GM12878 (cell line): Measurements from ENCODE around the gene AFF1. TPM values are rescaled to one million over a fixed set of nuclear protein-coding genes. Genes with fewer than 3 reads are reported as not detected.

ENCODE experiments used
- ATAC-seq: fragments of 200-7000 bp; cut with Tn5 transposase; 3 replicates; pipeline ENCODE4 v1.9.1; 2020; ENCODE audit warnings: mild to moderate bottlenecking, moderate library complexity
- BruUV-seq: library from RNA; stranded (reverse); fragments of 400-500 nt; replicated peaks from 2 replicates; lab custom pipeline; 2021; lab: Mats Ljungman, UMichigan
- CTCF ChIA-PET: fragments of 300-600 bp; sonication (Branson Sonifier 250); formaldehyde crosslinking; extraction: SDS; loops from one replicate; lab custom pipeline; 2021; ENCODE audit warnings: inconsistent platforms; lab: Yijun Ruan, JAX
- POLR2A ChIA-PET: fragments of 350-600 bp; formaldehyde crosslinking; extraction: SDS; loops from one replicate; lab custom pipeline; 2021; ENCODE audit warnings: inconsistent platforms; lab: Charles Lee
- RAD21 ChIA-PET: fragments of 300-600 bp; sonication (Branson Sonifier 250); formaldehyde crosslinking; loops from one replicate; lab custom pipeline; 2023; ENCODE audit warnings: antibody characterized with exemption; ENCODE audit not compliant: unreplicated experiment; lab: Charles Lee
- SMC1A ChIA-PET: fragments of 300-600 bp; sonication (Branson Sonifier 250); formaldehyde crosslinking; loops from one replicate; lab custom pipeline; 2023; ENCODE audit not compliant: unreplicated experiment, uncharacterized antibody; lab: Charles Lee
- DNase-seq: peaks from one replicate; pipeline ENCODE4 v3.0.0-alpha.2; 2011; ENCODE audit warnings: low read depth, low spot score
- FAIRE-seq: peaks from 3 replicates; lab custom pipeline; 2011; peaks lifted over from hg19 to GRCh38; lab: Jason Lieb, UNC
- H2AFZ ChIP-seq: 2 replicates; pipeline ENCODE4 v1.6.0; 2011; ENCODE audit warnings: low read depth, low read length, control low read depth; ENCODE audit not compliant: control insufficient read depth
- H3K27ac ChIP-seq: 2 replicates; pipeline ENCODE4 v1.5.1; 2011; ENCODE audit warnings: control low read depth; ENCODE audit not compliant: control insufficient read depth, insufficient read depth
- H3K27me3 ChIP-seq, 2 experiments: replicated peaks in 1 of 2; 2 replicates each; pipeline versions ENCODE4 v1.6.0 to v1.6.1; 2011; ENCODE audit warnings: low read length in 1 of 2; ENCODE audit not compliant: control insufficient read depth in 2 of 2, insufficient read depth in 2 of 2
- H3K36me3 ChIP-seq, 2 experiments: 2 replicates each; pipeline ENCODE4 v1.5.1; 2011; ENCODE audit warnings: low read length in 1 of 2; ENCODE audit not compliant: control insufficient read depth in 2 of 2, insufficient read depth in 2 of 2
- H3K4me1 ChIP-seq: 2 replicates; pipeline ENCODE4 v1.6.1; 2011; ENCODE audit warnings: mild to moderate bottlenecking, low read length, moderate library complexity, mixed read lengths; ENCODE audit not compliant: control insufficient read depth, insufficient read depth
- H3K4me2 ChIP-seq: 2 replicates; pipeline ENCODE4 v1.6.0; 2011; ENCODE audit warnings: control low read depth; ENCODE audit not compliant: control insufficient read depth, insufficient read depth
- H3K4me3 ChIP-seq: fragments of 200-600 bp; sonication (generic); 2 replicates; pipeline ENCODE4 v1.5.1; 2016
- H3K79me2 ChIP-seq: 2 replicates; pipeline ENCODE4 v1.6.0; 2011; ENCODE audit warnings: low read length; ENCODE audit not compliant: control insufficient read depth, insufficient read depth
- H3K9ac ChIP-seq: 2 replicates; pipeline ENCODE4 v1.8.0; 2011; ENCODE audit warnings: low read length, control low read depth, mixed read lengths; ENCODE audit not compliant: control insufficient read depth, insufficient read depth
- H3K9me3 ChIP-seq: replicated peaks from 3 replicates; pipeline ENCODE4 v1.5.1; 2011; ENCODE audit warnings: mild to moderate bottlenecking, low read length; ENCODE audit not compliant: control insufficient read depth, insufficient read depth
- H4K20me1 ChIP-seq: 2 replicates; pipeline ENCODE4 v1.6.0; 2011; ENCODE audit not compliant: control insufficient read depth, insufficient read depth
- ATF3 ChIP-seq: IDR thresholded peaks from 2 replicates; pipeline ENCODE4 v1.6.1; 2011; ENCODE audit warnings: low read depth, mild to moderate bottlenecking, low read length, moderate library complexity, borderline replicate concordance; ENCODE audit errors: extremely low read depth
- CBFB ChIP-seq: IDR thresholded peaks from 2 replicates; pipeline ENCODE4 v1.6.1; 2016; ENCODE audit warnings: antibody characterized with exemption, low read depth
- JUND ChIP-seq: IDR thresholded peaks from 2 replicates; pipeline ENCODE4 v1.6.1; 2012; ENCODE audit warnings: low read depth, mild to moderate bottlenecking, low read length, improper control_type of control experiment, moderate library complexity
- NRF1 ChIP-seq: conservative IDR thresholded peaks from 2 replicates; pipeline ENCODE4 v1.6.1; 2011; ENCODE audit warnings: mild to moderate bottlenecking, low read depth, low read length, improper control_type of control experiment
- WGBS: methylation state at CpG from one replicate; pipeline ENCODE4 v1.1.6; 2016; ENCODE audit warnings: low lambda C conversion rate; ENCODE audit not compliant: insufficient replicate concordance, insufficient coverage; ENCODE audit errors: missing lambda C conversion rate; 5-methylcytosine and 5-hydroxymethylcytosine counted together
- in situ Hi-C: fragments of 300-500 bp; cut with MboI; formaldehyde crosslinking; loops from 9 replicates; pipeline ENCODE4 v1.14.3; 2018; ENCODE audit warnings: mixed read lengths
- intact Hi-C: fragments of 100-400 bp; cut with micrococcal nuclease; formaldehyde crosslinking; loops from one replicate; pipeline ENCODE4 v1.14.2; 2022; ENCODE audit not compliant: unreplicated experiment
- polyA plus RNA-seq, 11 experiments: library from polyadenylated mRNA; depleted of rRNA in 4 of 11; unstranded in 6 of 11; stranded (reverse) in 5 of 11; fragments of >200 nt; fragmentation: Nextera tagmentation in 4 of 11; fragmentation: Illumina TruSeq in 1 of 11; extraction: Ambion mirVana in 4 of 11; extraction: Trizol in 1 of 11; gene quantifications; 1 replicate in 1 of 11; 2 replicates in 10 of 11; pipeline versions ENCODE4 v1.2.1 to v1.2.3, GENCODE V29; 2011 to 2016; ENCODE audit warnings: inconsistent platforms in 2 of 11, missing spikeins in 2 of 11, low read depth in 1 of 11
- total RNA-seq, 4 experiments: library from RNA; depleted of rRNA in 3 of 4; stranded (reverse); fragments of >200 nt in 3 of 4; fragmentation: Illumina TruSeq in 1 of 4; extraction: Trizol in 1 of 4; gene quantifications; 2 replicates each; pipeline versions ENCODE4 v1.2.1 to v1.2.3, GENCODE V29; 2013 to 2021
- TF ChIP-seq, protein P1 (sequence below): fragments of 450-650 bp; IDR thresholded peaks from 2 replicates; pipeline ENCODE4 v1.6.1; 2017; ENCODE audit warnings: mild to moderate bottlenecking, low read depth, inconsistent platforms; ENCODE audit not compliant: poor library complexity, severe bottlenecking

The AFF1 gene
- total and polyA plus RNA-seq, 10 of the 15 experiments (the other 5 are each of a cell fraction or from before 2014, with no cell fraction given): 3.5 to 56.1 (median 21.5) TPM

DNA sequence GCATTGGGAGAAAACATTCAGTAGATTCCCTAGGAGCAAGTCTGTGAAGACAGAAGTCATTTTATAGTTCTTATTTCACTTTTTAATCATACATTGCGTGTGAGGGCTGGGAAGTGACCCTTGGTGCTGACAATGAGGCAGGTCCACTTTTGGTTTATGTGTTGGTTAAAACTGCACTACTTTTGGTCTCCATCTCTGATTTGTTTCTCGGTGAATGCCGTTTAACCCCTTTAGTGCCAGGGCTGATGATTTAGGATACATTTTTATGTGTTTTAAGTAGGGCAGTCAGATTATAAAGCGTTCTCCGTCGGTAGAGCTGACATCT lies 110.4 kb downstream of the AFF1 start (continued):
- TF ChIP-seq, protein P1, sequence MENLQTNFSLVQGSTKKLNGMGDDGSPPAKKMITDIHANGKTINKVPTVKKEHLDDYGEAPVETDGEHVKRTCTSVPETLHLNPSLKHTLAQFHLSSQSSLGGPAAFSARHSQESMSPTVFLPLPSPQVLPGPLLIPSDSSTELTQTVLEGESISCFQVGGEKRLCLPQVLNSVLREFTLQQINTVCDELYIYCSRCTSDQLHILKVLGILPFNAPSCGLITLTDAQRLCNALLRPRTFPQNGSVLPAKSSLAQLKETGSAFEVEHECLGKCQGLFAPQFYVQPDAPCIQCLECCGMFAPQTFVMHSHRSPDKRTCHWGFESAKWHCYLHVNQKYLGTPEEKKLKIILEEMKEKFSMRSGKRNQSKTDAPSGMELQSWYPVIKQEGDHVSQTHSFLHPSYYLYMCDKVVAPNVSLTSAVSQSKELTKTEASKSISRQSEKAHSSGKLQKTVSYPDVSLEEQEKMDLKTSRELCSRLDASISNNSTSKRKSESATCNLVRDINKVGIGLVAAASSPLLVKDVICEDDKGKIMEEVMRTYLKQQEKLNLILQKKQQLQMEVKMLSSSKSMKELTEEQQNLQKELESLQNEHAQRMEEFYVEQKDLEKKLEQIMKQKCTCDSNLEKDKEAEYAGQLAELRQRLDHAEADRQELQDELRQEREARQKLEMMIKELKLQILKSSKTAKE: no peak
- TF ChIP-seq ATF3: no peak

GRCh38 chr4:87045659-87046058 lies 110.8 kb downstream of the AFF1 start:
- H2AFZ ChIP-seq: no peak overlapping the region
- ATAC-seq (no peak), FAIRE-seq (no peak), DNase-seq (no peak)
- BruUV-seq: no TSS peak
- SMC1A ChIA-PET: interaction anchor here (3.0 kb wide), 1 partner anchor 47 kb away, joined by 10 read pairs; no protein-coding TSS in a partner anchor
- CTCF ChIA-PET: no interaction called here
- RAD21 ChIA-PET: no interaction called here
- intact Hi-C loops (no loop called here), in situ Hi-C loops (no loop called here)
- POLR2A ChIA-PET: interaction anchor here (0.6 kb wide), 1 partner anchor 149 kb away, joined by 3 read pairs; no protein-coding TSS in a partner anchor
- TF ChIP-seq JUND (no peak), NRF1 (no peak), CBFB (no peak)
- no peak overlapping the region for H3K9ac ChIP-seq
- peaks cover 31% of the 10 kb centered on the region for H3K4me1 ChIP-seq
- no peak overlapping the region for H3K27ac ChIP-seq
- WGBS: 97% methylated on average over 3 of the region's 3 CpGs
- H3K4me3 ChIP-seq: no peak overlapping the region
- H3K9me3 ChIP-seq: no peaks in the 10 kb centered on the region
- H4K20me1 ChIP-seq: no peaks in the 10 kb centered on the region
- H3K36me3 ChIP-seq: peaks cover 7 to 31% of the 10 kb centered on the region in 2 experiments
- H3K4me2 ChIP-seq: no peak overlapping the region
- H3K79me2 ChIP-seq: peaks cover 89% of the 10 kb centered on the region
- no peaks in the 10 kb centered on the region for H3K27me3 ChIP-seq
